Loucy (cell line): Measurements from ENCODE around the gene RASGRP3.

Experiments used
- H2AFZ ChIP-seq: fragments of 200-600 bp; sonication (generic); 2 replicates; pipeline ENCODE4 v1.6.0; 2016; ENCODE audit warnings: antibody characterized with exemption, mild to moderate bottlenecking, low read length, moderate library complexity
- H3F3A ChIP-seq: fragments of 200-600 bp; 2 replicates; pipeline ENCODE4 v1.6.0; 2016; ENCODE audit warnings: antibody characterized with exemption, low read depth, mild to moderate bottlenecking
- H3K27me3 ChIP-seq: fragments of 200-600 bp; sonication (generic); 2 replicates; pipeline ENCODE4 v1.6.1; 2014; ENCODE audit warnings: low read length, mild to moderate bottlenecking; ENCODE audit not compliant: insufficient read depth, poor library complexity, severe bottlenecking
- H3K36me3 ChIP-seq: fragments of 200-600 bp; sonication (generic); 2 replicates; pipeline ENCODE4 v1.6.1; 2016; ENCODE audit warnings: low read length; ENCODE audit not compliant: insufficient read depth
- H3K4me1 ChIP-seq: fragments of 200-600 bp; sonication (generic); 2 replicates; pipeline ENCODE4 v1.5.1; 2014; ENCODE audit warnings: low read length, mild to moderate bottlenecking; ENCODE audit not compliant: insufficient read depth, poor library complexity, severe bottlenecking
- H3K4me2 ChIP-seq: fragments of 200-600 bp; sonication (generic); 2 replicates; pipeline ENCODE4 v1.6.0; 2014; ENCODE audit warnings: antibody characterized with exemption, low read length, low read depth, mild to moderate bottlenecking; ENCODE audit not compliant: poor library complexity, severe bottlenecking
- H3K4me3 ChIP-seq: fragments of 200-600 bp; sonication (generic); 2 replicates; pipeline ENCODE4 v1.5.1; 2014; ENCODE audit warnings: low read length, mild to moderate bottlenecking, mixed read lengths; ENCODE audit not compliant: poor library complexity, severe bottlenecking
- H3K79me2 ChIP-seq: fragments of 200-600 bp; sonication (generic); 2 replicates; pipeline ENCODE4 v1.6.1; 2014; ENCODE audit warnings: low read length; ENCODE audit not compliant: insufficient read depth
- H3K9ac ChIP-seq: fragments of 200-600 bp; sonication (generic); 2 replicates; pipeline ENCODE4 v1.6.0; 2014; ENCODE audit warnings: mild to moderate bottlenecking, low read depth, low read length, moderate library complexity; ENCODE audit not compliant: poor library complexity, severe bottlenecking
- H3K9me2 ChIP-seq: fragments of 200-600 bp; sonication (generic); replicated peaks from 2 replicates; pipeline ENCODE4 v1.6.1; 2016; ENCODE audit warnings: low read depth, low read length, mixed read lengths
- H3K9me3 ChIP-seq: fragments of 200-600 bp; sonication (generic); 2 replicates; pipeline ENCODE4 v1.6.1; 2014; ENCODE audit warnings: mild to moderate bottlenecking, antibody characterized with exemption, low read length, low read depth; ENCODE audit not compliant: insufficient read depth
- H4K20me1 ChIP-seq: fragments of 200-600 bp; sonication (generic); 2 replicates; pipeline ENCODE4 v1.6.0; 2014; ENCODE audit warnings: antibody characterized with exemption, low read length, mild to moderate bottlenecking; ENCODE audit not compliant: insufficient read depth, poor library complexity, severe bottlenecking
- CTCF ChIP-seq: fragments of 200-600 bp; sonication (generic); conservative IDR thresholded peaks from 2 replicates; pipeline ENCODE4 v1.5.1; 2014; ENCODE audit warnings: mild to moderate bottlenecking, antibody characterized with exemption, low read length
- EZH2phosphoT487 ChIP-seq: fragments of 200-600 bp; IDR thresholded peaks from 2 replicates; pipeline ENCODE4 v1.6.1; 2018; ENCODE audit warnings: antibody characterized with exemption, mild to moderate bottlenecking, moderate library complexity, borderline replicate concordance

RASGRP3 gene

GRCh38 chr2:33606100-33606499 lies 129.7 kb downstream of the RASGRP3 start:
- Histone ChIP-seq H3K79me2 (no peaks in the 10 kb centered on the region), H4K20me1 (no peaks in the 10 kb centered on the region), H3K4me1 (no peaks in the 10 kb centered on the region), H3K4me3 (no peak overlapping the region), H3K4me2 (no peak overlapping the region), H3F3A (no peaks in the 10 kb centered on the region), H3K36me3 (no peaks in the 10 kb centered on the region), H3K27me3 (no peaks in the 10 kb centered on the region), H3K9ac (no peak overlapping the region), H3K9me3 (no peaks in the 10 kb centered on the region), H3K9me2 (no peaks in the 10 kb centered on the region), H2AFZ (no peak overlapping the region)
- no peak for TF ChIP-seq CTCF
- TF ChIP-seq EZH2phosphoT487, result no peak

GRCh38 chr2:33606622-33607021 lies 130.2 kb downstream of the RASGRP3 start:
- Histone ChIP-seq H3K36me3 (no peaks in the 10 kb centered on the region), H3K4me3 (no peak overlapping the region), H3K9me3 (no peaks in the 10 kb centered on the region), H2AFZ (no peak overlapping the region), H3K4me1 (no peaks in the 10 kb centered on the region), H3K9ac (no peak overlapping the region), H3F3A (no peaks in the 10 kb centered on the region), H3K9me2 (no peaks in the 10 kb centered on the region), H4K20me1 (no peaks in the 10 kb centered on the region), H3K4me2 (no peak overlapping the region), H3K79me2 (no peaks in the 10 kb centered on the region), H3K27me3 (no peaks in the 10 kb centered on the region)
- TF ChIP-seq EZH2phosphoT487, result no peak
- TF ChIP-seq CTCF, result no peak

DNA sequence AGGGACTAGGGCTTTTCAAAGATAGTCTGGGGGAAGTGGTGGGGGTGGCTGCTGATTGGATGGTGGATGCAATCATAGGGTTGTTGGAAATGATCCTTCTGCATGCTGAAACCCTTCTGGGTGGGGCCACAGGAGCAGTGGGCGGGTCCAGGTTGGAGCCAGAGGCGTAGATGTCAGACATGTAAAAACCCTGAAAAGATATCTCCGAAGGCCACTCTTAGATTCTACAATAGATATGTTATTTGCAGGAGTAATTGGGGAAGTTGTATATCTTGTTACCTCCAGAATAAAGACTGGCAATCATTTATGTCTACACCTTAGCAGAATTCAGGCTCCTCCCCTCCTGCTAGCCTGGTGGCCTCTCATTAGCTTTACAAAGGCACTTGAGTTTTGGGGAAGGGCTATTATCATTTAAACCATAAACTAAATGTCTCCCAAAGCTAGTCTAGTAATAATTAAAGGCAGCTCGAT lies 130.8 kb downstream of the RASGRP3 start:
- no peaks in the 10 kb centered on the region for H3F3A ChIP-seq
- H3K9ac ChIP-seq, result no peak overlapping the region
- no peak overlapping the region for H3K4me3 ChIP-seq
- H2AFZ ChIP-seq, result no peak overlapping the region
- H4K20me1 ChIP-seq, result no peaks in the 10 kb centered on the region
- no peak overlapping the region for H3K4me2 ChIP-seq
- TF ChIP-seq EZH2phosphoT487 (no peak), CTCF (no peak)
- no peaks in the 10 kb centered on the region for H3K9me2 ChIP-seq
- H3K9me3 ChIP-seq, result no peaks in the 10 kb centered on the region
- no peaks in the 10 kb centered on the region for H3K79me2 ChIP-seq
- H3K4me1 ChIP-seq, result no peaks in the 10 kb centered on the region
- no peaks in the 10 kb centered on the region for H3K36me3 ChIP-seq
- no peaks in the 10 kb centered on the region for H3K27me3 ChIP-seq
